Measurements from ENCODE around the gene PCDHB3. TPM values are rescaled to one million over a fixed set of nuclear protein-coding genes. Genes with fewer than 3 reads are reported as not detected.

The PCDHB3 gene
- total RNA-seq = 0.20 and 0.73 TPM in 2 replicates

GRCh38 chr5:141100243-141100805 lies at the start of gene PCDHB3:
PCDHB3 (plus strand) TSS chr5:141100473; CDS start chr5:141100650, 177 bp downstream.

DNA sequence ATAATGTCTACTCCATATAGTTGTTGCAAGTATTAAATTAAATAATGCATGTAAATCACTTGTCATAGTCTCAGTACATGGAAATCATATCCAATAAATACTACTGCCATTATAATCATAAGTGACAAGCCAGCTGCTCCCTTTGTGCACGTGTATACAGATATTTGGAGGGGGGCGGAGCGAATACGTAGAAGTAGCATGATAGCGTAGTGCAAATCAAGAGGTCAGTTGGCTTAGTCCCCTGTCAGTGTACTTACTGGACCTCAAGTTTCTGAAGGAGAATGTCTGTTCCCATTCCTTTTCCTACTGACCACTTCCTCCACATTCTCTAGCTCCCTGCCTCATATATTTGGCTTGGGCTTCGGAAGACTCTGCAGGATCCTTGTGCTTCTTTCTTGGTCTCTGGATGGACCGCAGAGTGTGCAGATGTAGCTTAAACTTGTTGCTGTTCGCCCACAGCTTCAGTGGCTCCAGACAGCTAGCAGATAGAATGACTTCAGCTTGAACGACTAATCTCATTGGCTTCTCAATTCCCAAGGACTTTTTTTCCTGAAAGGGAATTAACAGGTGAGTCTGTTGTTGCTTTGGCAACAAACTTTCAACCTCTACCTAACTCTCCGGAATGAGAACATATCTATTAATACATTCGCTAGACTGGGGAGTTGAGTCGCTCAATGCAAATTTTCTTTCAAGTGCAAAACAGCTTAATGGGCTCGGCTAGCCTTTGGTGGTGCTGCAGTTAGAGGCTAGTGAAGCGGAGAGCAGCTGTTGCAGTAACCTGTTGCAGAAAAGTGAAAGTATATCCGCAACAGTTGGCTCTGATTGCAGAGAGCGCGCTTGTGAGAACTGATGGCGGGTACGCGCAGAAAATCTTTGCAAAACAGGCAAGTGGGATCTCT lies 49.4 kb upstream of the PCDHB3 start, which contains the start of gene PCDHB1:
TSS of gene PCDHB1 (plus strand) at position 753 of the 899 bp plus-strand sequence. CDS start at position 850, 97 bp downstream.

DNA sequence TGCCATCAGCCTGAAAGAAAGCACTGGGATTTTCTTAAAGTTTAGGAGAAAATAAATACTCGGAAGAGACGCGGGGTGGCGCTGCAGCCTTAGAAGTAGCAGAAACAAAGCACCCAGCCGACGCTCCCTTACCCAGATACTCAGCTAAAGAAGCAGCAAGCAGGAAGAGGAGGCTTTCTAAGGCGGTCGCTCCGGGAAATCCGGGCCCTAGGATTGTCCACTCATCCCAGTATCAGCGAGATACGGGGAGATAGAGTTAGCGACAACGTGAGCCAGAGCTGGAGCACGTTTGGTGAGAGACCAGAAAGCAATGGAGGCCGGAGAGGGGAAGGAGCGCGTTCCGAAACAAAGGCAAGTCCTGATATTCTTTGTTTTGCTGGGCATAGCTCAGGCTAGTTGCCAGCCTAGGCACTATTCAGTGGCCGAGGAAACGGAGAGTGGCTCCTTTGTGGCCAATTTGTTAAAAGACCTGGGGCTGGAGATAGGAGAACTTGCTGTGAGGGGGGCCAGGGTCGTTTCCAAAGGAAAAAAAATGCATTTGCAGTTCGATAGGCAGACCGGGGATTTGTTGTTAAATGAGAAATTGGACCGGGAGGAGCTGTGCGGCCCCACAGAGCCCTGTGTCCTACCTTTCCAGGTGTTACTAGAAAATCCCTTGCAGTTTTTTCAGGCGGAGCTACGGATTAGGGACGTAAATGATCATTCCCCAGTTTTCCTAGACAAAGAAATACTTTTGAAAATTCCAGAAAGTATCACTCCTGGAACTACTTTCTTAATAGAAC lies 5.6 kb upstream of the PCDHB3 start, which contains the start of gene PCDHB2:
TSS of gene PCDHB2 (plus strand) at position 135 of the 782 bp plus-strand sequence. CDS start at position 311, 176 bp downstream.

DNA sequence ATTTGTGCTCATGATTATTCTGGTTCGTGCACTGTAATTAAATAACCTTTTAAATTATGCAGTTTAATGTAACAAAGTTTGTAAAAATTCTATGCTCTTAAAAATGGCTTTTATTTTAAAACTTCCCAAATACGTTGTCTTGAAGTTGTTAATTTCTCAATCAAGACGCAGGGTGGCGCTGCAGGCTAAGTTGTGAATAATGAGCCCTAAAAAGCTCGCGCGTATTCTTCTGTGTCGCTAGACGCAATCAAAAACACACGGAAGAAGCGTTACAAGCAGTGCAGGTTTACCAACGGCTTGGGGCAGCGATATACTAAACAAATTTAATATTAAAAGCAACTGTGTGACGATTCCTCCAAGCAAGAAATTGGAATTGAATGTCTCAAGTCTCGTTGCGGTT lies 21.3 kb downstream of the PCDHB3 start, which contains the start of gene PCDHB4:
TSS of gene PCDHB4 (plus strand) at position 256 of the 400 bp plus-strand sequence. CDS start 181 bp downstream, outside the sequence.

GRCh38 chr5:141135030-141135717 lies 34.9 kb downstream of the PCDHB3 start, which contains the start of gene PCDHB5:
PCDHB5 (plus strand) TSS chr5:141135206; CDS start chr5:141135435, 229 bp downstream.

GRCh38 chr5:141149812-141150211 lies 49.5 kb downstream of the PCDHB3 start, which contains the start of gene PCDHB6:
PCDHB6 (plus strand) TSS chr5:141150057; CDS start chr5:141150258, 201 bp downstream.

Other genes starting within 250 kb of the PCDHB3 start
- under 0.01 TPM in 2 replicates for gene PCDHA10, start 244.6 kb upstream of the PCDHB3 start, total RNA-seq
- gene PCDHA11, start 231.5 kb upstream of the PCDHB3 start, total RNA-seq = under 0.01 TPM in 1 of 2 replicates, not detected in the other
- gene PCDHA12, start 225.2 kb upstream of the PCDHB3 start, total RNA-seq = not detected in 2 replicates
- gene PCDHA13, start 218.3 kb upstream of the PCDHB3 start, total RNA-seq = not detected in 2 replicates
- not detected in 2 replicates for gene PCDHAC1, start 174.2 kb upstream of the PCDHB3 start, total RNA-seq
- gene PCDHAC2, start 134.0 kb upstream of the PCDHB3 start, total RNA-seq = under 0.01 and 0.37 TPM in 2 replicates
- gene PCDHB1, start 49.1 kb upstream of the PCDHB3 start, total RNA-seq = not detected in 2 replicates
- 0.59 and 1.5 TPM in 2 replicates for gene PCDHB2, start 5.9 kb upstream of the PCDHB3 start, total RNA-seq
- gene PCDHB4, start 21.3 kb downstream of the PCDHB3 start, total RNA-seq = 0.37 TPM in 1 of 2 replicates, not detected in the other
- gene PCDHB5, start 34.7 kb downstream of the PCDHB3 start, total RNA-seq = under 0.01 and 0.20 TPM in 2 replicates
- gene PCDHB6, start 49.6 kb downstream of the PCDHB3 start, total RNA-seq = under 0.01 TPM in 2 replicates
- 0.37 TPM in 1 of 2 replicates, not detected in the other for gene PCDHB7, start 72.2 kb downstream of the PCDHB3 start, total RNA-seq
- gene PCDHB8, start 77.3 kb downstream of the PCDHB3 start, total RNA-seq = under 0.01 TPM in 2 replicates
- 0.20 and 0.37 TPM in 2 replicates for gene PCDHB16, start 81.9 kb downstream of the PCDHB3 start, total RNA-seq
- under 0.01 TPM in 2 replicates for gene PCDHB9, start 86.7 kb downstream of the PCDHB3 start, total RNA-seq
- gene PCDHB10, start 91.9 kb downstream of the PCDHB3 start, total RNA-seq = under 0.01 TPM in 2 replicates
- gene PCDHB11, start 99.2 kb downstream of the PCDHB3 start, total RNA-seq = 0.37 TPM in 1 of 2 replicates, not detected in the other
- not detected in 2 replicates for gene PCDHB12, start 108.2 kb downstream of the PCDHB3 start, total RNA-seq
- gene PCDHB13, start 113.4 kb downstream of the PCDHB3 start, total RNA-seq = under 0.01 TPM in 2 replicates
- gene PCDHB14, start 122.9 kb downstream of the PCDHB3 start, total RNA-seq = under 0.01 and 0.20 TPM in 2 replicates
- gene PCDHB15, start 144.9 kb downstream of the PCDHB3 start, total RNA-seq = under 0.01 TPM in 1 of 2 replicates, not detected in the other
- 0.37 and 0.39 TPM in 2 replicates for gene SLC25A2, start 203.6 kb downstream of the PCDHB3 start, total RNA-seq
- 33.1 and 40.5 TPM in 2 replicates for gene TAF7, start 220.3 kb downstream of the PCDHB3 start, total RNA-seq
- 0.37 and 0.59 TPM in 2 replicates for gene PCDHGA1, start 230.0 kb downstream of the PCDHB3 start, total RNA-seq
- gene PCDHGA2, start 238.3 kb downstream of the PCDHB3 start, total RNA-seq = 1.4 and 1.5 TPM in 2 replicates
- 0.73 and 1.2 TPM in 2 replicates for gene PCDHGA3, start 243.4 kb downstream of the PCDHB3 start, total RNA-seq
- gene PCDHGB1, start 249.6 kb downstream of the PCDHB3 start, total RNA-seq = 0.73 and 1.2 TPM in 2 replicates

Data from subcutaneous preadipocyte (primary cell).